Spleen (tissue), 7 donors: ENCODE measurements around the gene PUS1.

Source experiments
- CTCF ChIP-seq, 11 experiments: fragments of 200-600 bp in 7 of 11; fragments of 450-650 bp in 4 of 11; sonication (generic) in 4 of 11; IDR thresholded peaks in 8 of 11; conservative IDR thresholded peaks in 3 of 11; 1 replicate in 7 of 11; 2 replicates in 4 of 11; pipeline versions ENCODE4 v1.4.0 to v1.8.0; 2016 to 2021; ENCODE audit warnings: antibody characterized with exemption in 11 of 11, inconsistent platforms in 4 of 11, mild to moderate bottlenecking in 1 of 11
- POLR2AphosphoS5 ChIP-seq, 3 donors: sonication (generic); formaldehyde crosslinking; IDR thresholded peaks; one replicate each; pipeline ENCODE4 v1.5.1; 2017; ENCODE audit warnings: antibody characterized with exemption in 3 of 3
- donor health status: DM: no; HTN: no; CAD: no; lungs with moderate emphysema.
- donor health status: DM: no; HTN: no; CAD: no.
- donor health status: DM: no; HTN: no; CAD: no.

- no peak for TF ChIP-seq CTCF (IDR thresholded peaks at IDR 0.05 in 8 of 11, conservative IDR thresholded peaks at IDR 0.05 in 3 of 11)
- peak in 2 of 3 donors; percentile 11 to 68 for TF ChIP-seq POLR2AphosphoS5 (IDR thresholded peaks at IDR 0.05)
Measured at GRCh38 chr12:131941116-131941986, 12.3 kb downstream of the PUS1 start.
